HEK293T (cell line): Measurements from ENCODE around the gene UNC50.

Source experiments
- ARNT ChIP-seq: fragments of 450-650 bp; IDR thresholded peaks from 2 replicates; pipeline ENCODE4 v1.6.1; 2017; ENCODE audit warnings: mild to moderate bottlenecking
- CTBP1 ChIP-seq: fragments of 450-650 bp; IDR thresholded peaks from 2 replicates; pipeline ENCODE4 v1.6.1; 2016; ENCODE audit warnings: borderline replicate concordance
- ELF4 ChIP-seq: fragments of 450-650 bp; IDR thresholded peaks from 2 replicates; pipeline ENCODE4 v1.6.1; 2017; ENCODE audit warnings: antibody characterized with exemption
- HDGF ChIP-seq: fragments of 450-650 bp; IDR thresholded peaks from 2 replicates; pipeline ENCODE4 v1.6.1; 2017; ENCODE audit warnings: antibody characterized with exemption, borderline replicate concordance
- SP1 ChIP-seq: fragments of 450-650 bp; IDR thresholded peaks from 2 replicates; pipeline ENCODE4 v1.6.1; 2017
- TARDBP ChIP-seq: fragments of 450-650 bp; IDR thresholded peaks from 2 replicates; pipeline ENCODE4 v1.6.1; 2016

DNA sequence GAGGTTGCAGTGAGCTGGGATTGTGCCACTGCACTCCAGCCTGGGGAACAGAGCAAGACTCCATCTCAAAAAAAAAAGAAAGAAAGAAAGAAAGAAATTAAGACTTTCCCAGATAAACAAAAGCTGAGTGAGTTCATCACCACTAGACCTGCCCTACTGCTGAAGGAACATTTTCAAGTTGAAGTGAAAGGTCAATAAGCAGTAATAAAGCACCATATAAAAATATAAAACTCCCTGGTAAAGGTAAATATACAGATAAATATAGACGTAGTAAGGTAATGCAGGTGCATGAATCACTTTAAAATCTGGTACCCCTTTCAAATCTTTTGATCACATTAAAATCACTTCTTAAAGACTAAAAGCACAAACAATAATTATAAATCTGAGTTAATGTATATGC lies 42.6 kb downstream of the UNC50 start:
- TF ChIP-seq ELF4 (no peak), ARNT (no peak), SP1 (no peak), TARDBP (no peak), HDGF (no peak), CTBP1 (no peak)
